HuH-7.5 (cell line): ENCODE results near the gene CHCHD6.

Source experiments
- DNase-seq: peaks from one replicate; pipeline ENCODE4 v3.0.0; 2011; ENCODE audit warnings: low spot score

The CHCHD6 gene

GRCh38 chr3:126922466-126922865 lies 218.4 kb downstream of the CHCHD6 start:
- no peak for DNase-seq

DNA sequence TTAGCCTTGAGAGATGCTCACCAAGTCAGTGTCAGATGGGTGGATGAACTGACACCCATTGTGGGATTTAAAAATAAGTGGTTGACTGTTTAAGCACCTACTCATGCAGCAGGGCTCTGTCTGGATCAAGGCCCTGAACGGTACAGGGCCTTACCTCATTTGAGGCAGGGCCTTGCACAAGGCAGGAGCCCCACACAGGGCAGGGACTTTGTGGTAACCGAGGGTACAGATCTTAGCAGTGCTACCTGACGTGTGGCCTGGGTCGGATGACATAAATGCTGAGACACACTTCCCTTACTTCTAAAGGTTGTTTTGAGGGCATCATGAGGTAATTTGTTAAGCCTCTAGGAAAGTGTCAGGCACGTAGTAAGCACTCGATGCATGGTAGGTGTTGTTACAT lies 219.4 kb downstream of the CHCHD6 start:
- DNase-seq, result no peak

DNA sequence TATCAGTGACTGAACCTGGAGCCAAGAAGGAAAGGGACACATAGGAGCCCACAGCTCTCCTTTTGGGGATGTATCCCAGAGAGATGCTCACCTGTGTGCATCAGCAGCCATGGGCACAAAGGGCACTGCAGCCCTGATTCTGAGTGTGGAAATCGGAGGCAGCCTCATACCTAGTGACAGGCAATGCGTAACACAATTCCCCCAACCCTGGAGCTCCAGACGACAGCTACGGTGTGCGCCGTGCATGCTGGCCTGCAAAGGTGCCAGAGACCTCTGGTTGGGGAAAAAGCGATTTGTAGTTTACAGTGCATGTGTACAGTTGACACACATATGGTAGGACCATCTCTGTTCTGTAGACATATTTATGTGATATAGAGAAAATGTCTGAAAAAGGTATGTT lies 219.9 kb downstream of the CHCHD6 start:
- DNase-seq, result no peak

DNA sequence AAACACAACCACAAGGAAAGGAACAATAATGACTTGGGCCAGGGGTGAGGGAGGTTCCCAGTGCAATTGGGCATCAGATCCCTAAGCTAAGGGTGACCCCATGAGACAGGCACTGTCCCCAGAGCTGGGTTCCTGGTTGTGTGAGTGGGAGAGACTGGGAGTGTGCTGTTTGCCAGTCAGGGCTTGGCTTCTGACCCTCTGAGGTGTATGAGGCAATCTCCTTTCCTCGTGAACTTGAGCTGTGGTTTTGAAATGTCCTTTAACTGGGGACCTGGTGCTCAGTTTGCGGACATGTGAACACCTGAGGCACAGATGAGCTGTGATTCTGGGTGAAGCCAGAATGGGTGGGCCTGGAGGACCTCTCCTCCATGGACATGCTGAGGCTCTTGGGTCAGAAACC lies 220.4 kb downstream of the CHCHD6 start:
- no peak for DNase-seq

GRCh38 chr3:126925411-126926171 lies 221.6 kb downstream of the CHCHD6 start:
- DNase-seq, result no peak

DNA sequence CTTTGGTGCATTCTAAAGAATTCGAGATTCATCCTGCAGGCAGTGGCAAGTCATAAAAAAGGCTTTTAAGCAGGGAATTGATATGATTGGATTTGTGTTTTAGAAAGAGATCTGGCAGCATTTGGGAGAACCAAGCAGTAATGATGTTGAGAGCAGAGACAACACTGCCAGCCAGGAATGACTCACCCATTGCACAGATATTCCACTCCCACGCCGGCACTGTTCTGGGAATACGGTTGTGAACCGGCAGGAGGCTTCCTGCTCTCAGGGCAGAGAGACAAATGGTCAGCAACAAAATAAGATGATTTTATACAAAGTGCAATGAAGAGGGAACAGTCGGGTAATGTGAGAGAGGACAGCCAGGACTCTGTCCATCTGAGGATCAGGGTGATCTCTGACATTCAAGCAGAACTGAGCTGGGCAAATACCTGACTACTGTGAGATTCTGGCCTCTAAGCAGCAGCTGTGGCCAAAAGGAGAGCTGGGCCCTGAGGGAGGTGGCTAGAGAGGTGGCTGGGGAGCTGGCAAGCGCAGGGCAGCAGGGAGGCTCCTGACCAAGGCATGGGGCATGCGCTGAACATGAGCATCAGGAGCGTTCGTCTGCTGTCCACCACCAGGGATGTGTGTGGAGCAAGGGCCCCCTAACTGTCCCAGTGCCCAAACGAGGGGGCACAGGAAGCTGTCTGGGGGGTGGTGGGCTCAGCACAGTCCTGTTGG lies 222.8 kb downstream of the CHCHD6 start:
- no peak for DNase-seq

GRCh38 chr3:126927401-126927750 lies 223.3 kb downstream of the CHCHD6 start:
- DNase-seq, result no peak

GRCh38 chr3:126927846-126928245 lies 223.8 kb downstream of the CHCHD6 start:
- DNase-seq, result no peak

- no peak for DNase-seq
Measured at GRCh38 chr3:126928921-126929474, 225.0 kb downstream of the CHCHD6 start.

DNA sequence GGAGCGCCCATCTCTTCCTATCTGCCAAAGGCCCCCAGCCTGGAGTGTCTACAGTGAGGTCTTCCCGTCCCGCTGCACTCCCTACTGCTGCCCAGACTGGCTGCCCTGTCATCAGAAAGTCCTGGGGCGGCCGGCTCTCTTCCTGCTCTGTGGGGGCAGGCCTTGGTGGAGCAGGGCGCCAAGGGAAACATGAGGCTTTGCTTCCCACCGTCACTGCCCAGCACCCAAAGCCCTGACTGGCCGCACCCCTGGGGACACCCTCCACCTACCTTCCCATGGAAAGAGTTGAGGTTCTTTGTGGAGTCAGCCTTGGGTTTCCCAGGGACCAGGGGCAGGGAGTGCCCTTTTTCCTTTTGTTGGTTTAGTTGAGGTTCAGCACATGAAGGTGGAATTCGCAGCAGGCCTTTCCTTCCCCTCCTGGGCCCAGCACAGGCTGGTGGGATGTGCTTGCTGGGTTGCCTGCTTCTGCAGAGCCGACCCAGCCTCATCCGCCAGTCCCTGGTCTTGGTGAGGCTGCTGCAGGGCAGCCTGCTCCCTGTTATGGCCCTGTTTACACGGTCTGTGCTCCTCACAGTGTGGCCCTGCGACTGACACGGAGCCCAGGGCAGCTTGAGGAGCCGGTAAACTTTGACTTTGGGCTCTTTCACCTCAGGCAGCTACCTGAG lies 227.0 kb downstream of the CHCHD6 start:
- no peak for DNase-seq

DNA sequence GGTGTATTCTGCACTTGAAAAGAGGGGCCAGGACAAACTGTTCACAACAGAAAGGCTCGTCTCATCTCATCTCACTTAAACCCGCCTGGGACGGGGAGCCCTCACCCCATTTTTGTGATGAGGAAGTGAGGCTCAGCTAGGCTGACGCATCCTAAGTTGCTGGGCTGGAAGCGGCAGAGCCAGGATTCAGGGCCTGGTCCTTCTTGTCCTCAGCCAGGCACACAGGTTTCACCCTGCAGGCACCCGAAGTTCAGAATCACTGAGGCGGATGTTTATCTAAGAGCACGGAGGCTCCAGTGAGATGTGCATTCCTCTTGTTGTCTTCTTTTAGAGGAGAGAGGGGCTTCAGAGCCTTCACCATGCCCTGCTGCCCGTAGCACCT lies 227.8 kb downstream of the CHCHD6 start:
- DNase-seq, result no peak

DNA sequence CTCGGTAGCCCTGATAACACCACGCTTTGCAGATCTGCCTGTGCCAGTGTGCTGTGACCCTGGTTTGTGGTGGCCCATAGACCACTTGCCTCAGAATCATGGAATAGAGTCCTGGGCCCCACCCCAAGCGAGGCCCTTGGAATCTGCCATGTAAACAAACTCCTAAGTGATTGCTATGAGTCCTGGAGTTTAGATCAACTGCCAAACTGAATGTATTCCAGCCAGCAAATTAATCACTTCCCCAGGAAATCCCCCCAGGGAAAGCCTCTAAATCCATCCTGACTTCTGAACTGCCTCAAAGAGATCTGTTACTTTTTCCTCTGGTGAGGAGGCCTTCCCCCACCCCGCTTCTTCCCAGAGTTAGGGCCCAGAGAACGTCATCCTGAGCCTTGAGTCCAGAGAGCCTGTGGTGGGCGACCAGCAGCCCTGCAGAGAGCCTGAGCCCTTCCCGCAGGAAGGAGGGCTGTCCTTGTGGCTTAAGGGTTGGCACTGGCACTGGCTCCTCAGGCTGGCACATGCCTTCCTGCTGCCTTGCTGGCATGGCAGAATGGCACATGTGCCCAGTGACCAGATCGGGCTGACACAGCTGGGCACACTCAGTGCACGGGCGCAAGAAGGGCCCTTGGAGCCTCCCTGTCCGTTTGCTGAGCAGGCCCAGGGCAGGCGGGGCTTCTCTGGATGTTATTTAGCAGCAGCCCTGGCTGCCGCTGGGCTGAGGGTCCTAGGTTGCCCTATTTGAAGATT lies 228.3 kb downstream of the CHCHD6 start:
- DNase-seq, result no peak

DNA sequence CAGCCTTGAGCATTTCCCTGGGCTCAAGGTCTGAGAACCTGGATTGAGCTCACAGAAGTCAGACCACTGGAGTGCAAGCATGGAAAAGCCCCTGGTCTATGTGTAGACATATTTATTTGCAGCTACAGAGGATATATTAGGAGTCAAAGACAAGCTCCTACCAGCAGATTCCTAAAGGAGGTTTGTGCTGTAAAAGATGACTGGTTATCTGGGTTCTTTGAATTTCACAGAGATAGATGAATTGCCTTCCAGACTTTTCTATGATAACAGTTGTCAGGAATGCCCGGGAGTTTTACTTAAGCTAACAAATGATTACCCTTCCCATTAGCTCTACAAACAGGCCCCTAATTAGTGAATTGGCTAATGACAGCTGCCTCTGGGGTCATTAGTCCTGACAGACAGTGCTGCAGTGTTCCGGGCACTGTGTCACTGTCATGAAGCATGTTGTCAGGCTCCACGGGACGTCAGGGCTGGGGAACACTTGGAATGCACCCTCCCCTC lies 230.0 kb downstream of the CHCHD6 start:
- peak; percentile 28 for DNase-seq

DNA sequence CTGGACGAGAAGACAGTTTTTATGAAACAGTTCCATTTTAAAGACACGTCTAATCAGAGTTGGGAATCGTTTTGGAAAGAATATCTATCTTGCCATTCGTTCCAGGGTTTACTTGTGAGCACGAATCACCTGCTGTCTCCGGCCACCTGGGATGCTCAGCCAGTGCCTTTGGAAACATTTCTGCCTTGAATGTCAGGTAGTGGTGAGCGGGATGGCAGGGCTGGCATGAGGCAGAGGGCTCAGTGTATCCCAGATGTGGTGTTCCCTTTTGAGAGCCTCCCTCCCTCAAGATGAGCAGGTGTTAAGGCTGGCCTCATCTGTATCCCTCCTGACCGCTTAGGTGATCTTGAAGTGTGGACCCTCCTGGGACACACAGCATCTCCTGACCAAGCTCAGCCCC lies 231.0 kb downstream of the CHCHD6 start:
- DNase-seq, result no peak

GRCh38 chr3:126935756-126936509 lies 231.9 kb downstream of the CHCHD6 start:
- no peak for DNase-seq

DNA sequence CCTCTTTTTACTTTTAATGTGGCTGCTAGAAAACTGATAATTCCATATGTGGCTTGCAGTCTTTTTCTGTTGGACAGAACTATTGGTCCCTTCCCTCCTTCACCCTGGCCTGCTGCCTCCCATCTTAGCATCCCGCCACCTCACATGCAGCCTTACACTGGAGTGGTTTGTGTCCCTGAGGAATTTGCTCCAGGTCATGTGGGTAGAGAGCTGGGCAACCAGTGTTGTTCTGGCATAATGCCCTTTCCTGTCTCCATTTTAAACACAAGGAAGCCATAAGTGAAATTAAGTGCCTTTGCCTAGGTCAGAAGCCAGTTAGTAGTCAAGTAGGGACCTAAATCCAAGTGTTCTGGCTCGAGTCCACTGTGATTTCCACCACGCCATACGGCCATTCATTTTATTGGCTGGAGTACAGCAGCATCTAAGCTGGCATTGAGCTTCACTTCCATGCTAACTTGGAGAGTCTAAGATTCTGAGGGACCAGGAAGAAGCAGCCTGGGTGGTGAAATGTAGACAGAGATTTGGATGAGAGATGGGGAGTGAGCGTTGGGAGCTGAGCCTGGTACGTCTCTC lies 232.9 kb downstream of the CHCHD6 start:
- no peak for DNase-seq

DNA sequence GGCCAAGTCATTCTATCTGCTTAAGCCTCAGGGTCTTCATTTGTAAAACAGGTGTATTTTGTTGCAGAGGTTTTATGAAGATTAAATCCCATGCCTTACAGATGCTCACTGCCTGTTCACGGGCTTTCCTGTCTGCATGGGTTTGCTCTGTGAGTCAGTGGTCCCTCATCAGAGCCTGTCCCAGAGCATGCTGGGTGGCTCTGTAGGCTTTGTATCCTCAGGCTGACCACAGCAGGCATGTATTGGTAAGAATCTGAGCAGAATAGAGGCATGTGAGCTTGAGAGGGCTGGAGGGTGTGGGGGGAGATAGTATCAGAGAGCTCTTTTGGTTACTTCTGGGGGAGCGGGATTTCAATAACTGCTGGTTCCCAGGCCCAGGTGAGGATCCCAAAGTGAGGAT lies 233.5 kb downstream of the CHCHD6 start:
- no peak for DNase-seq

- no peak for DNase-seq
Measured at GRCh38 chr3:126937973-126938372, 233.9 kb downstream of the CHCHD6 start.

DNA sequence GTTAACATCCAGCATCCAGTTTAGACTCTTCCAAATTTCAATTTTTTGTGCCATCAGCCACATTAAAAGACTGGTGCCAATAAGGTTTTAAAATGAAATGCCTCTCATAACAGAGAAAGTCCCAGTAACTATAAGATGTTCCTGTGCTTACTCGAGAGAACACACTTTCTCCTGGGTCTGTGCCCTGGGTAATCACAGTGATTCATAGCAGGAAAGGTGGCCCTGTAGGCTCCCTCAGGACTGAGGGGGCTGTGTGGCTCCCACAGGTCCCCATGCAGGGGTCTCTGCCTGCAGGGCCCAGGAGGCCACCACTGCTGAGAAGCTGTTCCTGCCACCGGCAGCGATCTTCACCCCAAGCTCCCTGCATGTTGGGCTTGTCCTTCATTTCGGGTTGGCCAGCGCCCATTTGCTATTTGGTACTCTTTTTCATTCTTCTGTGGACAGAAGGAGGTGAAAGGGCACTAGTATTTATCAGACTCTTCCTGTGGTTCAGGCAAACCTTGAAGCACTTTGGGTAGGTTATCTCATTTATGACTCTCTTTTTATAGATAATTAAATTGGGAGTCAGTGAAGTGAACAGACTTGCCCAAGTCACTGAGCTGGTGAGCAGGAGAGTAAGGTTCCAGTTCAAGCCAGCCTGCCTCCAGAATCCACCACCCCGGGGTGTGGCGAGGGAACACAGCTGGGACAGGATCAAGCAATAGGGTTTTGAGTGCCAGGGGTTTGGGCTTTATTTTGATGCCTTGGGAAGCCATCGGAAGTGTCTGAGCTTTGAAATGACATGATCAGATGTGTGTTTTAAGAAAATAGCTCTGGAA lies 234.7 kb downstream of the CHCHD6 start:
- DNase-seq, result no peak

GRCh38 chr3:126939338-126939718 lies 235.3 kb downstream of the CHCHD6 start:
- DNase-seq, result peak; percentile 36
